ENCODE results near the gene ENO3.

ENO3 gene

GRCh38 chr17:4950075-4950745 lies 709 bp upstream of the ENO3 start:
- Histone ChIP-seq H3K4me3 (ENCODE audit: low read length) (peak overlapping the region; percentile 42; the same call in 1 of the 2 replicates), H3K36me3 (ENCODE audit: control insufficient read depth, insufficient read depth, low read length) (peaks cover 11% of the 10 kb centered on the region), H3K27ac (ENCODE audit: low read length) (no peak overlapping the region), H3K9me3 (ENCODE audit: control insufficient read depth, insufficient read depth, low read length) (no peaks in the 10 kb centered on the region), H3K27me3 (ENCODE audit: control insufficient read depth, insufficient read depth, low read length) (no peaks in the 10 kb centered on the region), H3K4me1 (ENCODE audit: control insufficient read depth, insufficient read depth, low read length) (peaks cover 5% of the 10 kb centered on the region; the same call in 1 of the 2 replicates)
- WGBS (ENCODE audit: insufficient coverage, insufficient read length), result no CpG with 5 or more reads among the region's 52 CpGs
- no peak for DNase-seq (ENCODE audit: low read depth, low spot score)

GRCh38 chr17:4951486-4951885 lies 567 bp downstream of the ENO3 start:
- H3K4me3 ChIP-seq (ENCODE audit: low read length), result no peak overlapping the region
- no peaks in the 10 kb centered on the region for H3K9me3 ChIP-seq (ENCODE audit: control insufficient read depth, insufficient read depth, low read length)
- peaks cover 3% of the 10 kb centered on the region for H3K36me3 ChIP-seq (ENCODE audit: control insufficient read depth, insufficient read depth, low read length)
- H3K4me1 ChIP-seq (ENCODE audit: control insufficient read depth, insufficient read depth, low read length), result 0 out of 2 replicates have a peak, but pooled peaks cover 3% of the 10 kb centered on the region
- WGBS (ENCODE audit: insufficient coverage, insufficient read length), result no CpG with 5 or more reads among the region's 3 CpGs
- H3K27ac ChIP-seq (ENCODE audit: low read length), result no peak overlapping the region
- H3K27me3 ChIP-seq (ENCODE audit: control insufficient read depth, insufficient read depth, low read length), result no peaks in the 10 kb centered on the region
- DNase-seq (ENCODE audit: low read depth, low spot score), result no peak

- no peak for DNase-seq (ENCODE audit: low read depth, low spot score)
Measured at GRCh38 chr17:4953451-4953961, 2.6 kb downstream of the ENO3 start.

GRCh38 chr17:4955091-4955490 lies 4.2 kb downstream of the ENO3 start:
- H3K36me3 ChIP-seq (ENCODE audit: control insufficient read depth, insufficient read depth, low read length), result 0 out of 2 replicates have a peak, but pooled peaks cover 3% of the 10 kb centered on the region
- WGBS (ENCODE audit: insufficient coverage, insufficient read length), result no CpG with 5 or more reads among the region's 8 CpGs
- DNase-seq (ENCODE audit: low read depth, low spot score), result no peak
- peaks cover 6% of the 10 kb centered on the region; the same call in 1 of the 2 replicates for H3K4me1 ChIP-seq (ENCODE audit: control insufficient read depth, insufficient read depth, low read length)
- no peaks in the 10 kb centered on the region for H3K27me3 ChIP-seq (ENCODE audit: control insufficient read depth, insufficient read depth, low read length)
- no peak overlapping the region for H3K4me3 ChIP-seq (ENCODE audit: low read length)
- H3K9me3 ChIP-seq (ENCODE audit: control insufficient read depth, insufficient read depth, low read length), result no peaks in the 10 kb centered on the region
- no peak overlapping the region for H3K27ac ChIP-seq (ENCODE audit: low read length)

More at GRCh38 chr17:4953451-4953961, 2.6 kb downstream of the ENO3 start:
- Histone ChIP-seq H3K4me1 (ENCODE audit: control insufficient read depth, insufficient read depth, low read length) (0 out of 2 replicates have a peak, but pooled peaks cover 3% of the 10 kb centered on the region), H3K27ac (ENCODE audit: low read length) (no peak overlapping the region), H3K9me3 (ENCODE audit: control insufficient read depth, insufficient read depth, low read length) (no peaks in the 10 kb centered on the region), H3K27me3 (ENCODE audit: control insufficient read depth, insufficient read depth, low read length) (no peaks in the 10 kb centered on the region), H3K4me3 (ENCODE audit: low read length) (no peak overlapping the region), H3K36me3 (ENCODE audit: control insufficient read depth, insufficient read depth, low read length) (no peaks in the 10 kb centered on the region)
- WGBS (ENCODE audit: insufficient coverage, insufficient read length), result no CpG with 5 or more reads among the region's 14 CpGs

GRCh38 chr17:4956493-4957061 lies 5.7 kb downstream of the ENO3 start:
- Histone ChIP-seq H3K9me3 (ENCODE audit: control insufficient read depth, insufficient read depth, low read length) (no peaks in the 10 kb centered on the region), H3K36me3 (ENCODE audit: control insufficient read depth, insufficient read depth, low read length) (0 out of 2 replicates have a peak, but pooled peaks cover 3% of the 10 kb centered on the region), H3K4me3 (ENCODE audit: low read length) (no peak overlapping the region), H3K27ac (ENCODE audit: low read length) (no peak overlapping the region), H3K4me1 (ENCODE audit: control insufficient read depth, insufficient read depth, low read length) (peaks cover 5% of the 10 kb centered on the region), H3K27me3 (ENCODE audit: control insufficient read depth, insufficient read depth, low read length) (no peaks in the 10 kb centered on the region)
- no CpG with 5 or more reads among the region's 10 CpGs for WGBS (ENCODE audit: insufficient coverage, insufficient read length)
- DNase-seq (ENCODE audit: low read depth, low spot score), result no peak

GRCh38 chr17:4958102-4958501 lies 7.2 kb downstream of the ENO3 start:
- no CpG with 5 or more reads among the region's 3 CpGs for WGBS (ENCODE audit: insufficient coverage, insufficient read length)
- Histone ChIP-seq H3K36me3 (ENCODE audit: control insufficient read depth, insufficient read depth, low read length) (0 out of 2 replicates have a peak, but pooled peaks cover 3% of the 10 kb centered on the region), H3K4me1 (ENCODE audit: control insufficient read depth, insufficient read depth, low read length) (peaks cover 5% of the 10 kb centered on the region), H3K4me3 (ENCODE audit: low read length) (no peak overlapping the region), H3K9me3 (ENCODE audit: control insufficient read depth, insufficient read depth, low read length) (no peaks in the 10 kb centered on the region), H3K27me3 (ENCODE audit: control insufficient read depth, insufficient read depth, low read length) (no peaks in the 10 kb centered on the region), H3K27ac (ENCODE audit: low read length) (no peak overlapping the region)
- no peak for DNase-seq (ENCODE audit: low read depth, low spot score)

- WGBS (ENCODE audit: insufficient coverage, insufficient read length), result no CpG with 5 or more reads among the region's 18 CpGs
- peaks cover 5% of the 10 kb centered on the region for H3K4me1 ChIP-seq (ENCODE audit: control insufficient read depth, insufficient read depth, low read length)
- H3K4me3 ChIP-seq (ENCODE audit: low read length), result no peak overlapping the region
- H3K36me3 ChIP-seq (ENCODE audit: control insufficient read depth, insufficient read depth, low read length), result 0 out of 2 replicates have a peak, but pooled peaks cover 3% of the 10 kb centered on the region
- no peaks in the 10 kb centered on the region for H3K27me3 ChIP-seq (ENCODE audit: control insufficient read depth, insufficient read depth, low read length)
- H3K27ac ChIP-seq (ENCODE audit: low read length), result no peak overlapping the region
- no peaks in the 10 kb centered on the region for H3K9me3 ChIP-seq (ENCODE audit: control insufficient read depth, insufficient read depth, low read length)
- DNase-seq (ENCODE audit: low read depth, low spot score), result no peak
Measured at GRCh38 chr17:4959261-4959965, 8.5 kb downstream of the ENO3 start.

GRCh38 chr17:4960279-4960922 lies 9.5 kb downstream of the ENO3 start:
- no peak overlapping the region for H3K4me3 ChIP-seq (ENCODE audit: low read length)
- no CpG with 5 or more reads among the region's 9 CpGs for WGBS (ENCODE audit: insufficient coverage, insufficient read length)
- peaks cover 5% of the 10 kb centered on the region for H3K4me1 ChIP-seq (ENCODE audit: control insufficient read depth, insufficient read depth, low read length)
- no peak for DNase-seq (ENCODE audit: low read depth, low spot score)
- H3K36me3 ChIP-seq (ENCODE audit: control insufficient read depth, insufficient read depth, low read length), result 0 out of 2 replicates have a peak, but pooled peaks cover 3% of the 10 kb centered on the region
- no peaks in the 10 kb centered on the region for H3K27me3 ChIP-seq (ENCODE audit: control insufficient read depth, insufficient read depth, low read length)
- no peak overlapping the region for H3K27ac ChIP-seq (ENCODE audit: low read length)
- no peaks in the 10 kb centered on the region for H3K9me3 ChIP-seq (ENCODE audit: control insufficient read depth, insufficient read depth, low read length)

- WGBS (ENCODE audit: insufficient coverage, insufficient read length), result no CpG with 5 or more reads among the region's 15 CpGs
Measured at GRCh38 chr17:4965311-4965986, 14.5 kb downstream of the ENO3 start.

More at GRCh38 chr17:4965311-4965986, 14.5 kb downstream of the ENO3 start:
- Histone ChIP-seq H3K9me3 (ENCODE audit: control insufficient read depth, insufficient read depth, low read length) (no peaks in the 10 kb centered on the region), H3K4me3 (ENCODE audit: low read length) (no peak overlapping the region), H3K4me1 (ENCODE audit: control insufficient read depth, insufficient read depth, low read length) (peaks cover 3% of the 10 kb centered on the region; the same call in 1 of the 2 replicates), H3K27ac (ENCODE audit: low read length) (no peak overlapping the region), H3K27me3 (ENCODE audit: control insufficient read depth, insufficient read depth, low read length) (no peaks in the 10 kb centered on the region), H3K36me3 (ENCODE audit: control insufficient read depth, insufficient read depth, low read length) (0 out of 2 replicates have a peak, but pooled peaks cover 5% of the 10 kb centered on the region)
- DNase-seq (ENCODE audit: low read depth, low spot score), result no peak
